ENCODE measurements around the gene DPM3.
"Not testable (repeated sequence)": the region's sequence is repeated elsewhere in the genome, so short reads cannot be mapped to it uniquely, and the experiment has no call there.

Gene DPM3

DNA sequence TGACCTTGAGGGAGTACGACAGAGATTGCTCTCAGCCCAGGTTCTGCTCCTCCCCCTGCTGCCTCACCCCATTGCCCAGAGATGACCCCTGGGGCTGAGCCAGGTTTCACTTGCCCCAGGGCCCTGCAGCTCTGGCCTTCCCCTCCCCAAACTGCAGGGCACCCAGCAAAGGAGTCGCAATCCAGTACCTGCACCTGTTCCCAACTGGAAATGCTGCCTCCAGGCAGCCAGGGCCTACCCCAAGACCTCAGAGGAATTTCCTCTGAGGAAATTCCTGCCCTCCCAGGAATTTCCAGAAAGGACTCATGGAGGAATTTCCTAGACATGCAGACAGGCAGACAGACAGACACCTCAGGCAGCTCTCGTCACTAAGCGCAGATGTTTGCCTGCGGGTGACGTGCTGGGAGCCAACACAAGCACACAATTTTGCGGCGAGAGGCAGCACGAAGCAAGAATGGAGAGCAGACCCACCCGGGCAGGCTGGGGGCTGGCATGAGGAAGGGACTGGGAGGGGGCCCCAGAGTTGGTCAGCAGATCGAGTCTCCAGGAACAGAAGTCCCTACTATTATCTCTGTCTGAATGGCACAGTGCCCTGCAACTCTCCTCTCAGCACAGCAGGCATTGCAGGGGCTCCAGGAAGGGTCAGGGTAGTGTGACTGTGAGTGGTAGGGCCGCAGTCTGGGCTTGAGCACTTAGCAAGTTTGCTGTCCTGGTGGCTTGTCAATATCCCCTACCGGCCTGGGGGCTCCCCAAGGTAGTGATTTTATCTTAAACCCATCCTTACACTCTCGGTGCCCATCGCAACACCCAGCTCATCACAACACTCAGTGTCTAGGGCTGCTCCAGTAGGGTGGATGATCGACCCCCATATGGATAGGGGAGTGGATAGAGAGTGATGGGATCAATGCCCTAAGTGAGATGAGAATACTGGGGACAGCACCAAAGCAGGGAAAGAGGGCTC lies 15.5 kb downstream of the DPM3 start:
- no peak for DNase-seq

DNA sequence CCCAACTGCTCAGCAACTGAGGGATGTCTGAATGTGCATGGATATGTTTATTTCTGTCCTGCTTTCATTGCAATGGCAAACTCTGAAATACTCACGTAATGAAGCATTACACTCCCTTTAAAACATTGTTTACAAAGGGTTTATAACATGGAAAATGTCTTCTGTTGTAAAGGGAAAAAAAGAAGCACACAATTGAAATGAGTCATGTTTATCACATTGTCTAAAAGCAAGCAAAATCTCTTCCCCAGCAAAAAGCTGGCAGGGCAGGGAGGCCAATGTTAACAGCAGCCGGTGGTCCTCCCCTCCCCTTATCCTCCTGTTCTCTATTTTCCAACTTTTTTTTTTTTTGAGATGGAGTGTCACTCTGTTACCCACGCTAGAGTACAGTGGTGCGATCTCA lies 16.5 kb downstream of the DPM3 start:
- no peak for DNase-seq

DNA sequence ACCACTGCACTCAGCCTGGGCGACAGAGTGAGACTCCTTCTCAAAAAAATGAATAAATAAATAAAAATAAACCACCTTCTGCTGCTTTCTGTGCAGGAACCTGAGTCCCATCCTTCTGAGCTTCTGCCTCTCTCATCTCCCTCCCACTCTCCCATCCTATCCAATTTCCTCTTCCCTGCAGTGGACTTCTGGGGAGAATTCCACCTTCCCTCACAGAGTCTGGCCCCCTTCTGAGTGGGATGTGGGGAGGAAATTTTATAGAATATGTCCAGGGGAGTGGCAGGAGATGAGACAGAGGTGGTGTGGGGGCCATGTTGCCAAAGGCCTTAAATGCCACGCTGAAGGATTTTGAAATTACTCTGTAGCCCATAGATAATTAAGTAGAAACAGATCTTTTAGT lies 18.0 kb downstream of the DPM3 start:
- no peak for DNase-seq

DNA sequence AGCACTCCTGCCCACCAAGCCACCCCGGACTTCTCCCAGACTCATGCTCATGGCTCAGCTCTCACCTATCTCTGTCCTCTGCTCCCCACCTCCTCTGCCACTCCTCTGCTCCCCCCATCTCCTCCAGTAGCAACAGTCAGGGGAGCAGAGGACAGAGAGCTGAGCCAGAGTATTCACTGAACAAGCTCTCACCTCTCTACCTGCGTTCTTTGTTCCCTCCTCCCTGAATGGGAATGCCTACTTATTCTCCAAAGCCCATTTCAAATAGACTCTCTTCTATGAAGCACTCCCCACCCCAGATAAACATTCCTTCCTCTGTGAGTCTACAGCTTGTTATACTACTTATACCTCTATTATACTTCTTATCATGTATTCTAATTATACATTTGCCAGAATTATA lies 19.1 kb downstream of the DPM3 start:
- no peak for DNase-seq

DNA sequence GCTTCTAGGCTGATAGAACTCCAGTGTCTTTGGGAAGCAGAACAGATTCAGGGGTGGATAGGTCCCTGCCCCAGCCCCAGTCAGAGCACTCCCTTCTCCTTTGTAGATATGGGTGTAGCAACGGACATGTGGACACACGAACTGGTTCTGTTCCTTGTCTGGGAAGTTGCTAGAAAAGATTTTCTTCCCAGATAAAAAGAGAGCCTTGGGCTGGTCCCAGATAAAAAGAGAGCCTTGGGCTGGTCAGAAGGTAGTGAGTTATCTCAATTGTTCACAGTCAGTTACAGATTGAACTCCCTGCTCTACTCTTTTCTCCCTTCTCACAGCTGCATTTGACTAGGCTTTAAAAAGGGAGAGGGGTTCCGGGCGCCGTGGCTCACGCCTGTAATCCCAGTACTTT lies 20.1 kb downstream of the DPM3 start:
- DNase-seq: no peak

DNA sequence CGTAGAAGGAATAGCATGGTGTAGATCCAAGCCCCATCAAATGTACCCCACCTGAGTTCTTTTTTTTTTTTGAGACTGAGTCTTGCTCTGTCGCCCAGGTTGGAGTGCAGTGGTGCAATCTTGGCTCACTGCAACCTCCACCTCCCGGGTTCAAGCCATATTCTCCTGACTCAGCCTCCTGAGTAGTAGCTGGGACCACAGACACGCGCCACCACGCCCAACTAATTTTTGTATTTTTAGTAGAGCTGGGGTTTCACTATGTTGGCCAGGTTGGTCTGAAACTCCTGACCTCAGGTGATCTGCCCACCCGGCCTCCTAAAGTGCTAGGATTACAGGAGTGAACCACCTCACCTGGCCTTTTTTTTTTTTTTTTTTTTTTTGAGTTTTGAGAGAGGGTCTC lies 22.2 kb downstream of the DPM3 start:
- DNase-seq: not testable (repeated sequence)

DNA sequence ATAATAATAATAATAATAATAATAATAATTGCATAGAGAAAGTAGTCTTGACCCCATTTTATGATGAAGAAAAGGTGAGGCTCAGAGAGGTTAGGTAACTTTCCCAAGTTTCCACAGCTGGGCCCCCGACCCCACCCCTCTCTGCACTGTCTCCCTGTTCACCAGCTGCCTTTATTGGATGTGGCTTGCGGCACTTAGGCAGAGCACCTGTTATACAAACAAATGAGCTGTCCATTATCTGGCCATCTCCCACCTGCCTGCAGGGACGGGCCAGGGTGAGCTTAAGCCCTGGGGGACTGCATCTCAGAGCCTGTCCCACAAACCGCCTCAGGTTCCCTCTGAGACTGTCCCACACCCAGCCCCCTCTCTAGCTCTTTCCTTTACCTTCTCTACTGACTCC lies 22.7 kb downstream of the DPM3 start:
- no peak for DNase-seq

DNA sequence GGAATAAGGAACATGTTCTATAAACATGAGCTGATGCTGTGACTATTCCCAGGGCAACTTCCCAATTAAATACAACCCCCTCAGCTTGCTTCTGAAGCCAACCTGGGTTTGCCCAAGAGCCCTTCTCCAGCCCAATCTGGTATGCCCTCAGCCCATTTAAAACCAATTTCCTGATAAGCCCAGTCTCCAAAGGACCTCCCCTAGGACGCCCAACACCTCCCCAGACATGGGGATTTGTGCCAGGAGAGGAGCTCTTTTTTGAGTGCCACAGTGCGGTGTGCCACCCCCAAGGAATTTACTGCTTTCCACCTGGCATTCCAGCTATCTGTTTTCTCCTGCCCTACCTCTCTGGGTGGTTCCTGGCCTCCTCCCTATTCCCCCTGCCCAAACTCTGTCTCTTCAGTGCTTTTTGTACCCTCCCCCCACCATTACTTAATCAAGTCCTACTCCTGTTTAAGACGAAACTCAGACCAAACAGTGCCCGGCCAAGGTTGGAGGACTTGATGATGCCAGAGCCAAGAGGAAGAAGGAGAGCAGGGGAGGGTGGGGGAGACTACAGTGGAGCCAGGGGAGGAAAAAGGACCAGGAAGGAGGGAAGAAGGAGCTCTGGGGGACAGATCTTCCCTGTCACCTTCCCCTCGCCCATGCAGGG lies 24.1 kb downstream of the DPM3 start:
- no peak for DNase-seq

DNA sequence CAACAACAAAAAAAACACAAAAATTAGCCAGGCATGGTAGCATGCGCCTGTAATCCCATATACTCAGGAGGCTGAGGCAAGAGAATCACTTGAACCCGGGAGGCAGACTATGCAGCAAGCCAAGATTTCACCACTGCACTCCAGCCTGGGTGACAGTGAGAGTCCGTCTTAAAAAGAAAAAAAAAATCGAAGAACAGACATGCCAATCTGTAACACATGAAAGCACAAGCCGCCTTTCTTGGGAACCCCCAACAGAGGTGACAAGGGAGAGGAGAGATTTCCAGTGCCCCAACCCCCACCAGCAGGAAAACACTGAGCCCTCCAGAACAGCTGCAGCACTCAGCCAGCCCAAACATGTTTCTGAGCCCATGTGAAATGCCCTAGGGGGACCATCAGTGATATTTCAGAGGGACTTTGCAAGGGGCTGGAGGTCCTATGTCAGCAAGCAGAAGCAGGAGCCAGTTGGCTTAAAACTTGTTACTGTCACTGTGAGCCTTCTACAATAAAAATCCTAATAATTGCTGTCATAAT lies 26.8 kb downstream of the DPM3 start:
- no peak for DNase-seq

DNA sequence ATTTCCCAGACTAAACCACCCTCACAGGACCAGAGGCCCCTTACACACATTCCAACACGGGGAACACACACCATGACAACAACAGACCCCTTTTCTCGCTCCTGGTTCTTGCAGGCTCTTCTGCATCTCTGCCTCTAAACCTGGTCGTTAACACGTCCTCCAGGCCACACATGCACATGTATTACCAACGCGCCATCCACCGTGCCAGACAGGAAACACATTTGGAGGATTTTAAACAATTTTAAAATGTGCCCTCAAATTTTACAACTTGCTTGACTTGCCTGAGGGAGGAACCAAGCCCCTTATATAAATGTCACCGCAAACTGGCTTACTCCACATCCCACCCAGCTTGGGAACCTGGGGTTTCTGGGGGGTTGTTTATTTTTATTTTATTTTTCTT lies 29.5 kb downstream of the DPM3 start:
- no peak for DNase-seq

DNA sequence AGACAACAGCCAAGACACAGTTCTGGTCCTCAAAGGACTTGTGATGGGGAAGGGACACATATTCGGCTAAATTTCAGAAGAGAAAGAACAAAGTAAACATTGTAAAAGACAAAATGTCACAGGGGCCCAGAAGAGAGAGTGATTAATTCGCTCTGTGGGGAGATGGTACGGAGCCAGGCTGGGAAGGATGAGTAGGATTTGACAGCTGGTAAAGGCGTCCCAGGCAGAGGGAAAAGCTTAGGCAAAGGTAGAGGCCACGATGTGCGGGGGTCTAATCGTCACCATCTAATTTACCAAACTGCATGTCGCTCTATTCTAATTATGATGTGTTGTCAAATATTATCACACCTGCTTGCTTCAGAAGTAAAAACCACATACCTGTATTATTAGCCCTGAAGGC lies 29.9 kb downstream of the DPM3 start:
- DNase-seq: no peak

DNA sequence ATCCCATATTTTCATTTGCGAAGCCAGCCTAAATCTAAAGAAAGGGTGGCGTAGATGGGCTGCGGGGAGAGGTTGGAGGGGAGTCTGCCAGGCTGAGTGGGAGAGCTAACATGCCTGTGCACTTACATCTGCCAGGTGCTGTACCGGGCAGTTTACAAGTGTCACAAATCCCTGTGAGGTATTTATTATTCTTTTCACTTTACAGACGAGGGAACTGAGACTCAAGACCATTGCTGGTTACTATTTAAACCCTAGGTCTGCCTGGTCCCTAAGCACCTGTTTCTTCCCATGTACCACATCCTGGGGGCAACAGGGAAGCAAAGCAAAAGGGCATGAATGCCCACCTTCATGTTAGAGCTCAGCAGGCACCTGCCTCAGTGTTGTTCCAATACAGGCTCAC lies 32.0 kb downstream of the DPM3 start:
- DNase-seq: no peak

DNA sequence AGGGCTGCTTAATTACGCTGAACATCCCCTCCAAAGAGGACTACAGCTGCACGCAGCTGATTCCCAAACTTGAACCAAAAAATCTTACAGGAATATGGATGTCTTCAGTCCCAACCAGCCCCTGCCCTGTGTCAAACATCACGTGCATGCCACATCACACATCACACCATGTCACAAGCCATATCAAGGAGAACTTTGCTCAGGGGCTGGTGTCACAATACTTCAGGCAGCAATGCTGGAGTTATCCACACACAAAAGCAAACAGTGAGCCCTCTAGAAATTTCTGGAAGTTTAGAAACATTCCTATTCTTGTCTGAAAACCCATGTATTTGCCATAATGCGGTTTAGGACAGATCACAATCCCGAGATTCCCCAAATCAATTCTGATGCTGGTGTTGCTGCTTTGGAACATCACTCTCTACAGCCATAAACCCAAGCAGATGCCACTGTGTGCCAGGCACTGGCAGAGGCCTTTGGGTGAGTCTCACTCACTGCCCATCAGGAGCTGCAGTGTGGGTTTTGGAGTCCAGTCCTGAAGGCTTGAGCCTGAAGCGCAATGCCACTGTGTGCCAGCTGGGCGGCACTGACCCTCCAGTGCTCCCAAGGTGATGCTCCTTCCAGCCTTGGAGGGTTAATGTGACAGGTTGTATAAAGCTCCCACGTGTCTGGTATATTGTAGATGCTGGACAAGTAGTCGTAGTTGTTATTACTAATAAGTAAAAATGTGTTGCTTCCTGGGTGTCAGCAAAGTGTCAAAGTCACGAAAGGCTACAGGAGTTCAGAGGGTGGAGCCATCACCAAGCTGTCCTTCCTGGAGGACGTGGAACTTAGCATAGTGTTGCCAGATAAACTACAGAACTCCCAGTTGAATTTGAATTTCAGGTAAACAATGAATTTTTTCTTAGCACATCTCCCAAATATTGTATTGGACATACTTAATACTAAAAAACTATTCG lies 32.7 kb downstream of the DPM3 start:
- no peak for DNase-seq

DNA sequence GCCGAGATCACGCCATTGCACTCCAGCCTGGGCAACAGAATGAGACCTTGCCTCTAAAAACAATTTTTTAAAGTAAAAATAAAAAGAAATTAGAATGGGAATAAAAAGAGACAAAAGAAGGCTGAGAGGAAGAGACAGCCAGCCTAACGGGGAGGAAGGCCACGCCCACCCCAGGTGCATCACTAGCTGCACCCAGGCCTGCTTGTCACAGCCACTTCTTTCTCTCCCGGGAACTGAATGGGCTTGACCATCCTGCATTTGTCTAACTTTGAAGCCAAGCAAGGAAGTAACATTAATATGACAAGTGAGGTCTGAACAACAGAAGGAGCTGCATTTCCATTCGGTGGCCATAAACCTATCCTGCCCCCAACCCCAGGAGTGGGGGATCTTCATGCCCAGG lies 33.5 kb downstream of the DPM3 start:
- no peak for DNase-seq

DNA sequence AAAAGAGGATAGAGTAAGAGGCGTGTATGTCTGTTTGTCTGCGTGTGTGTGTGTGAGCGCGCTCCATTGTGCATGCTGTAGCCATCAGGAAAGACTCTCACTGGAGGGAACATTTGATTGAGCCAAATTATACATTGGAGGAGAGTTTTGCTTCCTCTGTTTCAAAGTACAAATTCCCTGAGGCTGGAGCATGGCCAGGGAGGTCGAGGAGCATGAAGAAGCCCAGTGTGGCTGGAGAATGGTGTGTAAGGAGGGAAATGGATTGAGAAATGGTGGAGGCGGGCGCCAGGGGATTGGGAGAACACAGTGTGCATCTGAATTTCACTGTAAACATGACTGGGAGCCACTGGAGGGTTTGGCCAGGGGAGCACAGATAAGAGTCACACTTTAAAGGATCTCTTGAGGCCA lies 34.7 kb downstream of the DPM3 start:
- no peak for DNase-seq

DNA sequence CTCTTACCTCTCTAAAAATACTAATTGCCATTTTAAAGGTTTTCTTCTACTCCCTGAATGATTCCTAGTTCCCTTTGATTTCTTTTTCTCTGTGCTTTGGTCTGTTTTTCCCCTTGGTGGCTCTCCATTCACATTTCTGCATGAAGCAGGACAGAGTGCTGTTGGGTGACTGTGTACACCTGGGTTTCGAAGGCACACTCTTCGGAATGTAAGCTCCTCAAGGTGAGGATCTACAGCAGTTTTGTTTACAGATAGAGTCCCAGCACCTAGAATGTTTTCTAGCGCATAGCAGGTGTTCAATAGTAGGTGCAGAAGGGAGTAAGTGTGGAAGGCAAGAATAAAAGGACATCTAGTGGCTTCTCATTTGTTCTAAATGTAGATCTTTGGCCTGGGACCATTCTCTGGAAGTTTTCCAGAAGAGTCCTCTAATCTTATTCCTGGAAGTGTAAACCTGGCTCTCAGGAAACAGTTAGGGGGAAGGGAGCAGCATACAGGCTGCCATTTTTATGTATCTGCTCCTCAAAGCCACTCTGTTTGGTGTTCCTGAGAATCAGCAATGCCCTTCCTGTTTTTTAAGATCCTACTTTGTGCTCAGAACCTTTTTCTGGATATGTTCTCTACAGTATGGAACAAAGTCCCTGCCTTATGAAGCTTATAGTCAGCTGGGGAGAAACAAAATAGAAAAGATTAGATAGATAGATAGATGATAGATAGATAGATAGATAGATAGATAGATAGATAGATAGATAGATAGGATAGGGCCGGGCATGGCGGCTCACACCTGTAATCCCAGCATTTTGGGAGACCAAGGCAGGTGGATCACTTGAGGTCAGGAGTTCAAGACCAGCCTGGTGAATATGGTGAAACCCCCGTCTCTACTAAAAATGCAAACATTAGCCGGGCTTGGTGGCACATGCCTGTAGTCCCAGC lies 35.5 kb downstream of the DPM3 start:
- no peak for DNase-seq

DNA sequence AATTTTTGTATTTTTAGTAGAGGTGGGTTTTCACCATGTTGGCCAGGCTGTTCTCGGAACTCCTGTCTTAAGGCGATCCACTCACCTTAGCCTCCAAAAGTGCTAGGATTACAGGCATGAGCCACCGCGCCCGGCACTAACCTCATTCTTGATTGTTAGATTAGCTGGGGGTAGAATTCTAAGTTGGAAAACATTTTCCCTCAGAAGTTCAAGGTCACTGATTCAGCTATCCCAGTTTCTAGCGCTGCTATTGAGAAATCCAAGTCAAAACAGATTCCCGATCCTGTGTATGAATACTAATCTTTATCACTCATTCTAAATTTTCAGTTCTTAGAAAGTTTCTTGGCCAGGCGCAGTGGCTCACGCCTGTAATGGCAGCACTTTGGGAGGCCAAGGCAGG lies 37.0 kb downstream of the DPM3 start:
- no peak for DNase-seq

DNA sequence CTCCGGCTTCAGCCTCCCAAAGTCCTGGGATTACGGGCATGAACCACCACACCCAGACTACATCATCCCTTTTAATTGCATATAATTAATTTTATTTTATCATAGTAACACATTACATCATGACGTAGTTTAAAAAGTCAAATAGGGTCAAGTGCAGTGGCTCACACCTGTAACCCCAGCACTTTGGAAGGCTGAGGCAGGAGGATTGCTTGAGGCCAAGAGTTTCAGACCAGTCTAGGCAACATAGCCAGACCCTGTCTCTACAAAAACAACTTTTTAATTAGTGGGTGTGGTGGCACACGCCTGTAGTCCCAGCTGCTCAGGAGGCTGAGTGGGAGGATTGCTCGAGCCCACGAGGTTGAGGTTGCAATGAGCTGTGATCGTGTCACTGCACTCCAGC lies 41.0 kb downstream of the DPM3 start:
- DNase-seq: no peak

DNA sequence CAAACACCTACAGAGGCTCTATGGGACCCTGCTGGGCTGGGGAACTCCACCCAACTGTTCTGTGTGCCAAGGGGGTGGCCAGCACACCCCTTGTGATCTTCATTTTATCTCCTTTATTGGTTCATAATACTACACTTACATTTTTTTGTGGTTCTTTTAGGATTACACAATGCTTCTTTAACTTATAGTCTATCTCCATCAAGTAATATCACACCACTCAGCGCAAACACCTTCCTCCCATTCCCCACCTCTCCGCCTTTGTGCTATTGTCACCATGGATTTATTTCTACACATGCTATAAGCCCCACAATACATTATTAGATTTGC lies 45.7 kb downstream of the DPM3 start:
- no peak for DNase-seq

DNA sequence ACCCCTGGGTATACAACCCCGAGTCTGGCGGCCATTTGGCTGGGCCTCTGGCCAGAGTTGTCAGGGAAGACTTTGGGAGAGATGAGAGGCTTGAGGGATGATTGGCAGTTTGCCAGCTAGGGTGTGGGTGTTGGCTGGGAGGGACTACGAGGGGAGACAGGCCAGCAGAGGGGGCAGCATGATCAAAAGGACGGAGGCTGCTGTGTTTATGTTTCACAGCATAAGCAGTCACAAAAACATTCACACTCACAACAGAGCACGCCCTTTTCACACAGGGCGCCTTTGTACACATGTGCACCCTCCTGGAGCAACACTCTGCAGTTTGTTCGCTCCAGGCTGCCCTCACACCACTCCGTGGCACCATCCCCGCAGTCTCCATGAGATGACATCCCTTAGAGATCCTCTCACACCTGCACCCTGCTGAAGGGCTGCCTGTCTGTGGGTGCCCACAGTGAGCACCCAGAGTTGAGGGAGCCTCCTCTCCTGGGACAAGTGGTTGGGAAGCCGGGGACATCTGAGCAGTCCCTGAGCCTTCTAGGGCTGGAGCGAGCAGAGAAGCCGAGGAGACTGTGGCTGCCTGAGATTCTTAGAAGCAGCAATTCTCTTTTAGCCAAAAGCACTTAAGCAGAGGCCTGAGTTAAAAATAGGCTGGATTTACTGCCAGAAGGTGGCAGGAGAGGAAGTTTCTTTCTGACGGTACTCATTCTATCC lies 46.3 kb downstream of the DPM3 start:
- DNase-seq: peak; percentile 65

DNA sequence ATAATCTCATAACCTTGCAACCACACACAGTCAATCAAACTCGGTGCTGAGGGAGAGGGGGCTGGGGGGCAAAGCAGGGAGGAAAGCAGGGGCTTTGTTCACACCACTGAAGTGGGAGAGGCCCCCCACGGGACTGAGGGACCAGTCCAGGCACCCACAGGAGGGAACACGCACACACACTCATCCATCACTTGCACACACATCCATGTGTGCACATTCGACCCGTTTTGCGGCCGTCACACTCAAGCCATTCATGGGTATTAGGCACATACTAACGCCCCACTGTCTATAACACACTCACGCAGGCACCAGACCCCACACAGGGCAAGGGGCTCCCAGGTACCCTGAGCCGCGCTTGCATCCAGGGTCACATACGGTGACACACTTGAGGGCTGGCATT lies 47.7 kb downstream of the DPM3 start:
- no peak for DNase-seq
